GM20000 (cell line): Measurements from ENCODE around the gene TMEM225.

Experiments used
- DNase-seq: peaks from one replicate; pipeline ENCODE4 v3.0.0; 2012; ENCODE audit warnings: low spot score
- TF ChIP-seq, protein P1 (sequence below): IDR thresholded peaks from 2 replicates; pipeline ENCODE4 v1.5.1; 2012; ENCODE audit warnings: mild to moderate bottlenecking, control low read depth; ENCODE audit errors: extremely low read depth, missing control alignments

Gene TMEM225

DNA sequence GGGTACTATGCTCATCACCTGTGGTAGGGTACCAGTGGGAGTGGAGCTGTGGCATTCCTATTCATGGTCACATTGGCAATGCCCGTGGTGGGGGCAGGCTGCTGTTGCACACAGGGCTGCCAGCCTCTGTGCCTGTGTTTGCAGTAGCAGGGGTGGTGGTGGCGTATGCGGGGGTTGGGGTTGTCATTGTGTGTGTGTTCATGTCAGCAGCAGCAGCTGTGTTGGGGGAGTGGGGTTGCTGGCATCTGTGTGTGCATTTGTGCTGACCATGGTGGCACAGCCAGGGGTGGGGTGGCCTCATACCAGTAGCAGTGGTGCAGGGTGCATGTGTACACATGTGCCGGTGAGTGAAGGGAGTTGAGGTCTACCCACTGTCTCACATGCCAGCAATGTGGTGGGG is 34.4 kb downstream of the TMEM225 start:
- no peak for DNase-seq
- TF ChIP-seq, protein P1, sequence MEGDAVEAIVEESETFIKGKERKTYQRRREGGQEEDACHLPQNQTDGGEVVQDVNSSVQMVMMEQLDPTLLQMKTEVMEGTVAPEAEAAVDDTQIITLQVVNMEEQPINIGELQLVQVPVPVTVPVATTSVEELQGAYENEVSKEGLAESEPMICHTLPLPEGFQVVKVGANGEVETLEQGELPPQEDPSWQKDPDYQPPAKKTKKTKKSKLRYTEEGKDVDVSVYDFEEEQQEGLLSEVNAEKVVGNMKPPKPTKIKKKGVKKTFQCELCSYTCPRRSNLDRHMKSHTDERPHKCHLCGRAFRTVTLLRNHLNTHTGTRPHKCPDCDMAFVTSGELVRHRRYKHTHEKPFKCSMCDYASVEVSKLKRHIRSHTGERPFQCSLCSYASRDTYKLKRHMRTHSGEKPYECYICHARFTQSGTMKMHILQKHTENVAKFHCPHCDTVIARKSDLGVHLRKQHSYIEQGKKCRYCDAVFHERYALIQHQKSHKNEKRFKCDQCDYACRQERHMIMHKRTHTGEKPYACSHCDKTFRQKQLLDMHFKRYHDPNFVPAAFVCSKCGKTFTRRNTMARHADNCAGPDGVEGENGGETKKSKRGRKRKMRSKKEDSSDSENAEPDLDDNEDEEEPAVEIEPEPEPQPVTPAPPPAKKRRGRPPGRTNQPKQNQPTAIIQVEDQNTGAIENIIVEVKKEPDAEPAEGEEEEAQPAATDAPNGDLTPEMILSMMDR, result no peak

DNA sequence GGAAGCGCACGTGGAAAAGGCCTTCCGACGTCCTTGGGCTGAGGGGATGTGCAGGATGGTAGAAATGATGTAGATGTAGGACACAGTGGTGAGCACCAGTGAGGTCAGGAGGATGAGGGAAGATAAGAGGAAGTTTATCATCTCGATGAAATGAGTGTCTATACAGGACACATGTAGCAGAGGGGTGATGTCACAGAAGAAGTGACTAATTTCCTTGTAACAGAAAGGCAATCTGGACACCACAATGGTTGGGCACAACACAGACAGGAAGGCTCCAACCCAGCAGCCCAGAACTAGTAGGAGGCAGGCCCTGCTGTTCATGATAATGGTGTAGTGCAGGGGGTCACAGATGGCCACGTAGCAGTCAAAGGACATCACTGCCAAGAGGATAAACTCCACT is 44.3 kb downstream of the TMEM225 start:
- DNase-seq, result no peak
- TF ChIP-seq, protein P1, result no peak

DNA sequence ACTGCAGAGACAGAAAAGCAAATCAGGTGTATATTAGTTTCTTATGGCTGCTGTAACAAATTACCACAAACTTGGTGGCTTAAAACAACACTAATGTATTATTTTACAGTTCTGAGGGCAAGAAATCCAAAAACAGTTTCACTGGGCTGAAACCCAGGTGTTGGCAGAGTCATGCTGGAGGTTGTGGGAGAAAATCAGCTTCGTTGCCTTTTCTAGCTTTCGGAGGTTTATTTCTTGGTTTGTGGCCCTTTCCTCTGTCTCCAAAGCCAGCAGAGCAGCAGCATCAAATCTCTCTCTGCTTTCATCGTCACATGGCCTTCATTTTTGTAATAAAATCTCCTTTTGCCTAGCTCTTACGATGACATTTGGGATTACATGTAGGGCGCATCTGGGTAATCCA is 46.3 kb downstream of the TMEM225 start:
- DNase-seq, result no peak
- TF ChIP-seq, protein P1, result no peak

DNA sequence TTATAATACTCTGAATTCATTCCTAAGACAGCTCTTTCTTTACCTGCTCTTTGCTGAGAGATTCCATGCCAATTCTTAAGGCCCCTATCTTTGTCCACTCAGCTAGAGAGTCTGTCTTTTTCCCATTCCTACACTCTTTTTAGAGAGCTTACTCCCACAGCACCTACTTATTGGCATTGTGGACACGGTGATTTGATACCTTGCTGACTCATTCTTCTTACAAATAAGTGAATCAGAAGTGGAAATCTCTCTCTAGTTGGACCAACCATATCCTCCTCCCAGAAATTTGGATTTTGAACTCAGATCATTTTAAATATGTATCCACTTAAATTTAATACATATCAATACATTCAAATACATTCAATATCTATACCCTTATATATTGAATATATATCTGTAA is 46.8 kb downstream of the TMEM225 start:
- TF ChIP-seq, protein P1, result no peak
- DNase-seq, result no peak

DNA sequence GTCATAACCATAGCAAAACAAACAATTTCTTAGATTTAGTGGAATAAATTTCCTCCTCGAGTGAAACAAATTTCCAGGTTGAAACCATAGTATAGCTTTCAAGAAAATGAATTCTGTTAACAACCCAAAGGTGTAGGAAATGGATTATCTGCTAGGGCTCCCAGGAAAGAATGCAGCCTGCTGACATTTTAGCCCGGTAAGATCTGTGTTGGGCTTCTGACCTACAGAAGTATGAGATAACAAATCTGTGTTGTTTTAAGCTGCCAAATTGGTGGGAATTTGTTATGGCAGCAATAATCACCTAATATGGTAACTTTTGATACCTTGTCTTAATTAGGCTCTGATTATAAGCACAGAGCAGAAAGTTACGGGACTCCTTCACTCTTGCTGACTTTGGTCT is 47.3 kb downstream of the TMEM225 start:
- TF ChIP-seq, protein P1, result no peak
- DNase-seq, result no peak

DNA sequence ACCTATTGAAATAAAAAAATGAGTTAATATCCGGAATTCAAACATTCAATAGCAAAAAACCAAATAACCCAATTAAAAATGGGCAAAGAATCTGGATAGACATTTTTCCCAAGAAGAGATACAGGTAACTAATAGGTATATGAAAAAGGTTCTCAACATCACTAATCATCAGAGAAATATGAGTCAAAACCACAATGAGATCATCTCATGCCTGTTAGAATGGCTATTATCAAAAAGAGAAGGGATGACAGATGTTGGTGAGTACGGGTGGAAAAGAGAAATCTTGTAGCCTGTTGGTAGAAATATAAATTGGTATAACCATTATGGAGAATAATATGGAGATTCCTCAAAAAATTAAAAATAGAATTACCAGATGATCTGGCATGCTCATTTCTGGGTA is 52.4 kb downstream of the TMEM225 start:
- TF ChIP-seq, protein P1, result no peak
- no peak for DNase-seq
